Muscle of back (tissue), 11 donors: ENCODE measurements around the gene TMEM273. TPM values are rescaled to one million over a fixed set of nuclear protein-coding genes. Genes with fewer than 3 reads are reported as not detected.

Source experiments
- DNase-seq, 3 donors: peaks; one replicate each; pipeline versions ENCODE4 v3.0.0 to v3.0.0-alpha.2; 2013
- polyA plus RNA-seq, 10 donors: library from polyadenylated mRNA; unstranded; fragments of 120-200 nt; gene quantifications; one replicate each; pipeline ENCODE4 v1.2.1, GENCODE V29; 2013; ENCODE audit not compliant: insufficient read length in 10 of 10

Gene TMEM273
- polyA plus RNA-seq, 10 donors: 4.2 to 8.8 (median 6.2) TPM

DNA sequence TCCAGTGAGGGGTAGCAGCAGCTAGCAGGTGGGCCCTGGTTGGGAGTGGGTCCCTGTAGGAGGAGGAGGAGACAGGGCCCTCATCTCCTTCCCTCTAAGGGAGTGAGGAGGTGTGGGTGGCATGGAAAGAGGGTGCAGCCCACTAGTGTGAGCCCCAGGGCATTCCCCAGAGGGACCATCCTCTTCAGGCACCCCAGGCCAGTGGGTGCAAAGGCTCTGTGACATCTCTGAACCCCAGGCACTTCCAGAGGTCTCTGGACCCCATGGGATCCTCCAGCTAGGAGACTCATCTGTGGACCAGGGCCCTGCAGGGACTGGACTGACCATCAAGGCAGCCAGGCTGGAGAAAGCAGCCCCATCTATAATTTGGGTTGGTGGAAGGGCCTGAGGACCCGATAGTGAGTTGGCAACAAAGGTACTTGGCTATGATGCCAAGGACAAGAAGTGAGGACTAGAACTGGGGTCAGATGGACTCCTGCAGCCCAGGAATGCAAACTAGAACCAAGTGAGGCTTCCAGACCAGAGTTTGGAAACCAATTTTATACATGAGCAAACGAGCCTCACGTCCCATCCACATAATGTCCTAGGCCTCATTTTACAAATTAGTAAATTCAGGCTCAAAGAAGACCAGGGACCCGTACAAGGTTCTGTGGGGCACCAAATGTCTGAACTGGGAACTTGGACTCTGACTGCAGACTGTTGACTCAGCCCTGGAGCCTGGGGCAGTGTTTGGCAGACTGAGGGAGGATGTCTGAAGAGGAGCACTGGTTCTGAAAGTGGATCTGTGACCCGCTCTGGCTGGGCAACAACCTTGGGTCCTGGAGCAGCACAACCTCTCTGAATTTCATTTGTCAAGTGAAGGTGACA, 71.4 kb downstream of the TMEM273 start:
- DNase-seq: no peak

DNA sequence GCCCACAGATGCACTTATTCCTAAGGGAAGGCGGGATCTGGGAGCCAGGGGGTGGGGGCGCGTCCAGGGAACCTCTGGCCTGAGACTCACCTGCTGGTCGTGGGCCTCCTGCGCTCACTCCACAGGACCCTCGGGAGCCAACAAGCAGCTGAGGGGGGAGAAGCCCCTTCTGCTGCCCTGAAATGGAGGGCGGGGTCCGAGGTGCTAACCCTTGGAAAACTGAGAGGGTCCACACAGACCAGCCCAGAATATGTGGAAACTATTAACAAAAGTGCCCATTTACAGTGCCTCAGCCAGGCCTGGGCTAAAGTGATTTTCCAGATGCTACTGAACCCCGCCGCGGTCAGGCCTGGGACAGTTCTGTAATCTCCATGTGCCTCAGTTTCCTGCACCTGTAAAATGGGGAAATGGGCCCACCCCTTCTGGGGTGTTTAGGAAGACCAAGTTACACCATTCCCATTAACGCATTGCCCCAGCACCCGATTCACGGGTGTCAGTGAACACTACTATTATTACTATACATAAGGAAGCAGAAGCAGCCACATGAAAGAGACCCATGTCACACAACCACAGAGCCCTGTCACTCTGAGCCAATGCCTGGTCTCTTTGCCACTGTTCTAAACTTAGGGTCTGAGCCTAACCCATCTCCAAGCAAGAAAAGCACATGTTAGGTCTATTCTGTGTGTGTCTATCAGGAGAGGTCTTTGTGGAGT, 72.2 kb downstream of the TMEM273 start:
- no peak for DNase-seq

DNA sequence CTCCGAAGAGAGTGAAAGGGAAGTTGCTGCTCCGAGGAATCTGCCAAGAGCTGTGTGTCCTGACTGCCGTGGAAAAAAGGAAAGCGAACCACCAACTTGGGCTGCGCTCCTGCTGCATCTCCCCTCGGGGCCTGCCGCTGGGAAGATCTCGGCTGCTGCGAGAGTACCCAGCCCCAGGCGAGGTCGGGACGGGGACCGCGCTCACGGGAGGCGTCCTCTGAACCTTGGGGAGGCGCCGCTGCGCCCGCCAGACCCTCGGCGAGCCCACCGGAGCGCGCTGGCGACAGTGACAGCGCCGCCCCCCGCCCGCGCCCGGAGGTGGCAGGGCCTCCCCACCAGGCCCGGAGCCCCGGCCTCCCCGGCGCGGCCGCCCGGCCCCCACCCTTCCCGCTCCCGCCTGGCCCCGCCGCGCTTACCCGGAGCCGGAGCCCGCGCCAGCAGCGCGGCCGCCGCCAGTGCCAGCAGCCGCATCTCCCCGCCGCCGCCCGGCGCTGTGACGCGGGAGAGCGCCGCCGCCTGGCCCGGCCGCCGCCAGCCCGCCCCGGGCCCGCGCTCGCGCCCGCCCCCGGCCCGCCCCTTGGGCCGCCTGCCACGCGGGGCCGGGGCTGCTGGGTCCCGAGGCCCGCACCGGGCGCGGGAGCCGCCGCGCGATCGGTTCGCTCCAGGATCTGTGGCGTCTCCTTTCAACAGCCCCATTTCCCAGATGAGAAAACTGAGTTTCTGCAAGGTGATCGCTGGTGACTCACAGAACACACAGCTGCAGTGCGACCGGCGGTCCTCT, 73.0 kb downstream of the TMEM273 start, which contains the start of gene VSTM4:
VSTM4 (minus strand) TSS at position 508 of the 781 bp plus-strand sequence; CDS start at position 471, 37 bp downstream.
- DNase-seq: peak in 2 of 3 donors; percentile 62 to 89

DNA sequence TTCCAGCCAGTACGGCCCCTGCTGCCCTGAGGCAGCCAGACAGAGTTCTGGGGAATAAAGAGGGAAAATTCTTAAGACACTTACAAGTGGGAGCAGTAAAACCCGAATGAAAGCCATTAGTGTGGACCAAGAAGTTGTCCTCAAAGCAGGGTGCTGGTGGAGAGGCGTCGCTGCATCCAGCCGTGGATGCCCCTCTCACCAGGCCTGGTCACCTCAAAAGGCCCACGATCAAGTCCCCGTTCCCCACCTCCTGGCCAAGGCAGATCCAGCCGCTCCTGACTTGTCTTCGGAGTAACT, 73.5 kb downstream of the TMEM273 start:
- DNase-seq: no peak

DNA sequence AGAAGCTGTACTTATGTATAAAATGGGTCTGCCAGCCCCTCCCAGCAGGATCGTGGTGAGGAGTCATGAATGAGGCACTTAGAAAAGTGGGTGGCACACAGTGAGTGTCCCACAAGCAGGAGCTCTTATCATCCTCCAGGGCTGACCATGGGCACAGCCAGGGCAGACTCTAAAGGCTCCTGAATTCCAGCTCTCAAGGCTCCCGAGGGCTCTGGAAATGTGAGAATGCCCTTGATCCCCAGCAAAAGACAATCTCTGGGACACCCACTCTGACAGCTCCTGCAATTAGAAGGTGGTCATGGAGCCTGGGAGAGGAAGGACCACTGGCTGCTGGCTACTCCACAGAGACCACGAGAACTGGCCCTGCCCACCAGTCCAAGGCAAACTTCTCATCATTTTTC, 74.5 kb downstream of the TMEM273 start:
- no peak for DNase-seq

DNA sequence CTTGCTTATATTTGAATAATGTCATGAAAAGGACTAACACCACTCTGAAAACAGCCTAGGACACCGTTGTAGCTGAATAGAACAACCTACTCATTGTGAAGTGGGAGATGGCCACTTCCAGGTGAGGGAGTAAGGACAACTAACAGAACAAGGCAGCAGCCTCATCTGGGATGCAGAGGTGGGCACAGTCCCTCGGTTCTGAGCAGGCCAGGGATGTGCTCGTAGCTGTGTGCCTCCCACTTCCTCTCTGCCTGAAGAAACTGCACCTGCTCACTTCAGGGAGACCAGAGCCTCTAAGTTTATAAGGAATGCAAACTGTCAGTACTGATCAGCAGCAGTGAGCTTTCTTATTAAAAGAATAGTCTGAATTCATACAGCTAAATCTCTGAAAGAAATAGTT, 75.3 kb downstream of the TMEM273 start:
- no peak for DNase-seq

DNA sequence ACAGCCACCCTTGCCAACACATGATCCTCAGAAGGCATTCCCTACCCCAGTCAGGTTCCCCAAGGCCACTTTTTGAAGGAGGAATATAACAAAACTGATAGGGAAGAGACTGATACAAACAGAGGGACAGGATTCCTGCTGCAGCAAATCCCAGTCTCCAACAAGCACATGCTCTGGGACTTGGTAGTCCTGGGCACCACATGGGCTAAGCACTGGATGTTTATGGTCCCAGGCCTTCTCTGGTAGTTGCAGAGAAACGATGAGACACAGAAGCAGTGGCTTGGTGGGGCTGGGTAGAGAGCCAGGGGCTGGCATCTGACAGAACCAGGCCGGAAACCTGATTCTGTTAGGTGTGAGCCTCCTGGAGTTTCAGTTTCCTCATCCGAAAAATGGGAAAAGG, 76.1 kb downstream of the TMEM273 start:
- DNase-seq: no peak

DNA sequence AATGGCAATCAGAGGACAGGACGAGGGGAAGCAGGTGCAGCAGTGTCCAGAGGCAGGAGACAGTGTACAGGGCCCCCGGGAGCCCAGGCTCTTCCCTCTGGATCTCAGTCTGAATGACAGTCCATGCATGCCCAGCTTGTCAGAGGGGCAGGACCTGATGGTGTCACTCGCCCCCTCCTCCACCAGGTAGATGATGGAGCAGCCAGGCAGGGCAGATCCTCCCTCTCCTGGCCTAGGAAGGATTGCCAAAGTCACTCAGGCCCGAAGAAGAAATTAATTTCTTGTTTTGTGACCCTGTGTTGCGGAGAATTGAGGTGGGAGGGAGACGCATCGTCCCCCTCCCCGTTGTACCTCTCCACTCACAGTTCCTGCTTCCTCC, 76.9 kb downstream of the TMEM273 start:
- no peak for DNase-seq

DNA sequence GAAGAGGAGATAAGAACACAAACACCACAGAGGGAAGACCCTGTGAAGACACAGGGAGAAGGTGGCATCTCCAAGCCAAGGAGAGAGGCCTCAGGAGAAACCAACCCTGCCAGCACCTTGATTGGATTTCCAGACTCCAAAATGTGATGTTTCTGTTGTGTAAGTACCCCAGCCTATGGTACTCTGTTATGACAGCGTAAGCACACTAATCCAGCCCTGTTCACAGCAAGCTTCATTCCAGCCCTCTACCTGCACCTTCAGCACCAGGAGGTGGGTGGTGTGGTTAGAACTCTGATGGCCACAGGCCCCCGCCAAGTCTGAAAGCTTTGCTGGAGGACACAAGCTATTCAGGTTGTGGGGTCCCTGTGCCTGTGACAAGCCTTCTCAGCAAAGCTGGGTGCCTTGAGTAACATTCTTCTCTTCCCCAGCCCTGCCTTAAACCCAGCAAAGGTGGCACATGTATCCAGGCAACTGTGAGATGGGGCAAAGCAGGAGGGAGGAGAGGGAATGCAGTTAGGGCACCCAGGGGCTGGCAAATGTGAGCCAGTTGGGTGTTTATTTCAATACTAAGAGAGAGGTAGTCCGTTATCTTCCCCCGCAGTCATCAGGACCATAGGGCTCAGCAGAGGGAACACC, 77.4 kb downstream of the TMEM273 start:
- no peak for DNase-seq

DNA sequence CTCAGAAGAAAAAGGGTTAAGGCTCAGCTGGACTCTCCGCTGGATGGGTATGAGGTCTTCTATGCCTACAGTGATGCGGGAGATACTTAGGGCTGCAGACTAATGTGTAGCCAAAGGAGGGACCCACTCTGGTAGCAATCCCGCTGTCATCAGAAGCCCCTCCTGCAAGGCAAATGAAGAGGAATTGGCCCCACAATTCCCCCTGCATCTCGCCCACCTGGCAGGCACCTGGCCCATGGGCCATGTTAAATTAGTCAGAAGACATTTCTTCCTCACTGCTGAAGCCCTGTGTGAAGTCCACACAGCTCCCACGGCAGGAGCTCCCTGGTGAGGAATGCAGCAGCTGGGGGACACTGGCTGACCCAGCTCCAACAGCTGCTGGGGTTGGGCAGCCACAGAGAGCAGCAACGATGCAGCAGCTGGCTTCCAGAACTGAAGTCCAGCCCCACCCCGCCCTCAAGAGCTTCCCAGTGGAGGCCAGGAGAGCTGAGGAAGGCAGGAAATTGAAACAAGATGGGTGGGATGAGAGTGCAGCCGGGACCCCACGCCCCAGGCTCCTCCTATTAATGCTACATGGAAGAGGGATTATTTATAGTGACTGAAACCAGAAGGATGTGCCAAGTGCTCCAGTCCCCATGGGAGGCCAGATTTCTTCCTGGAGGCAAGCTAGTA, 78.4 kb downstream of the TMEM273 start:
- DNase-seq: peak; percentile 82 to 93 (median 84)

DNA sequence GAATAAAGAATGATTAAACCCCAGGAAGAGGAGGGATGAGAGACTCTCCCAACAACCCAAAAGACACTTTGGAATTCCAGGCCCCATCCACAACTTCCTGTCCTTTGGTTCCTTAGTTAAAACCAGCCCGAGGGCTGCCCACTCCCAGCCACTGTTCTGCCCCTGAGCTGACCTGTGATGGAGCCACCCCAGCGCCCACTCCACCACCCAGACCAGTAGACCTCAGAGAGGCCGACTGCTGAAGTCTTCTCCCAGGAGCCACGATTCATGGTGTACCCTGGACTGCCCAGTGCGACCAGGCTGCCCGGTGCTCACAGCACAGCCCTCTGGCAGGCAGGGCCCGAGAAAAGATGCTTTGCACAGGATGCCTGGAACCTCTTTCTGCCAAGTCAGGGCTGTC, 79.5 kb downstream of the TMEM273 start:
- no peak for DNase-seq

DNA sequence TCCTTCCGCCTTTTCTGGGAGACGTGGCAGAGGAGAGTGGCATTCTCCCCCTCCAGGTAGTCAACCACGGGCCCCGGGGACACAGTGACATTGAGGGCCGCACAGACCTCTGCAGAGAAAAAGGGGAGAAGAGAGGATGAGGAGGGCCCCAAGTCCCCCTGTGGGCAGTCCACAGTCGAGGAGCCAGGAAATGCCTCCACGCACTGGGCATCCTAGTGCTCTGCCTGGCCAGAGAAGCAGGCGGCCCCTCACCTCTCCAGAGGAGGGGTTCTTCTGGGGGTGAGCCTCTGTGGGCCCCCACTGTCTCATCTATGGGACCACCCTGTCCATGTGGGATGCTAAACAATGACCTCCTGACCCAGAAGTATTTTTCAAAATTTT, 80.3 kb downstream of the TMEM273 start:
- DNase-seq: no peak

DNA sequence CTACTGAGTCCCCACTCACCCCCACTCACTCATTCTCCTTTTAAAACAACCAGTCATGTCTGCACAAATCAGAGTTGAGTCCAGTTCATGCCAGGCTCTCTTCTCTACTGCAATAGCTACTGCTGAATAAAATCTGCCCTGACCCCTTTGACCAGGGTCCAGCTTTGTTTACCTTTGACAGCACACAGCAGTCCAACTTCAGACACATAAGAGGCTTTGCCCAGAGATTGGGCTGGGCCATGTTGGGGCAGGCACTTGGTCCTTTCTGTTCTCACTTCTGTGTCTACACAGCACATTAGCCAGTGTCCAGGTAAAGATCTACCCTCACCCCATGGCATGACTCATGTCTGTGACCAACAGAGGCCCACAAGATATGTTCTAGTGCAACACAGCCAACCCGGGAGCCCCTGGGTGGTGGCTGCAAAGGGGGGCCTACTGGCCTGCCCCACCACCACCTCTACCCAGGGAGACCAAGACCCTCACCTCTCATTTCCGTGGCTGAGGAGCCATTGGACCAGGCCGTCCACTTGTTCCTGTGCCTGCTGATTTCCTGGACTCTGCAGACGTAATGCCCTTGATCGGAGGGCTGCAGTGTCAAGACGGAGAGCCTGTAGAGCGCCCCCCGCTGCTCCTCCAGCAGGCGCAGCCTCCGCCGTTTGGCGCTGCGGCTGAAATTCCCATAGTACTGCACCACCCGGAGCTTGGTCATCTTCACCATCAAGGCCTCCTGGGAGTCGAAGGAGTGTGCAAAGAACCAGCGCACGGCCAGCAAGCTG, 80.9 kb downstream of the TMEM273 start:
- DNase-seq: no peak

DNA sequence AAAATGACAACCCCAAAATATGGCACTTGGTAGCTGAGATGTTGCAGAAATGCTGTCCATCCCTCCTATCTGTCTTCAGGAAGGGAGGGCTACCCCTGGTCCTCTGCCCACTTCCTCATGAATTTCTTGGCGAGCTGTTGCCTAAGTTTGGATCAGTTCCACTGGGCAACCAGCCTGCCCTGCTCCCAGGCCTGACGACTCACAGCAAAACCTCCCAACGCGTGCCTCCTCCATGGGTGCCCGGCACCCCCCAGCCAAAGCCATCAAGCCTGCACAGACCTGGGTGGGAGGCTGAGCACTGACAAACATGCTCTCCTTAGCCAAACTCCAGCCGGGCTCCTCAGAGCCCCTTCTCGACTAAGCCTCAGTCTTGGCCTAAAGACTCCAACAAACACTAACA, 81.7 kb downstream of the TMEM273 start:
- no peak for DNase-seq

DNA sequence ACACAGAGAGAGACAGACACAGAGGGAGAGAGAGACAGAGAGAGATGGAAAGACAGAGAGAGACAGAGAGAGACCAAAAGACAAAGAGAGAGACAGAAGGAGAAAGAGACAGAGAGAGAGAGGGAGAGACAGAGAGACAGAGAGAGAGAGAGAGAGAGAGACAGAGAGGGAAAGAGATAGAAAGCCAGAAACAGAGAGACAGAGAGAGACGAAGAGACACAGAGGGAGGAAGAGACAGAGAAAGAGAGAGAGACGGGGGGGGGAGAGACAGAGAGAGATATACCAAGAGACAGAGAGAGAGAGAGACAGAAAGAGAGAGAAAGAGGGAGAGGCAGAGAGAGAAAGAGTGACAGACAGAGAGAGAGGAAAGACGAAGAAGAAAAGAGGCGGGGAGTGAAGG, 83.1 kb downstream of the TMEM273 start:
- no peak for DNase-seq

Other genes starting within 250 kb of the TMEM273 start
- gene LRRC18, start 248.6 kb downstream of the TMEM273 start, polyA plus RNA-seq: under 1 TPM in 4 of 10 donors, not detected in 6; 0.10 to 0.15 (median 0.14) TPM
- gene VSTM4, start 72.9 kb downstream of the TMEM273 start, polyA plus RNA-seq: 10 to 100 TPM; 36.6 to 60.5 (median 42.9) TPM
- gene FAM170B, start 54.4 kb downstream of the TMEM273 start, polyA plus RNA-seq: under 1 TPM in 1 of 10 donors, not detected in 9; 0.08 TPM
- gene C10orf71, start 110.8 kb upstream of the TMEM273 start, polyA plus RNA-seq: 10 to 100 TPM; 12.0 to 40.0 (median 28.3) TPM
- gene DRGX, start 207.7 kb upstream of the TMEM273 start, polyA plus RNA-seq: under 1 TPM in 2 of 10 donors, not detected in 8; 0.10 to 0.26 TPM